ENCODE results near the gene CRYBB1.

DNA sequence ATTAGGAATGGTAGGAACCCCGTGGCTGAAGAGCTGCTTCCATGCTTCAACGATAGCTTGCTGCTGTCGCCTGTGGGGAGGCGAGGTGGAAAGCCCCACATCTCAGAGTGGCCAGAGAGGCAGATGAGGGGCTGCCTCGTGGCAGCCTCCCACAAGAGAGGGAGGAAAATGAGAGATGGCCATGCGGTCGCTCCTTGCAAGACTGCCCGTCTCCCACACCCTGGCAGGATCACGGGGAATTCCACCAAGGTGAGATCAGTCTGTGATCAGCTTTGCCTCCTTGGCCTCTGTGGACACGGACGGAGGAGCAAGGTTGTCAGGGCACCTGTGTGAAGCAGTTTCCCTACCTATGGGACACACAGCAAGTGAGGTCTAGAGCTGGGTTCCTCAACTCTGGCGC lies 7.0 kb upstream of the CRYBB1 start:
- TF ChIP-seq POLR2A (IDR thresholded peaks at IDR 0.05; ENCODE audit: low read length), result no peak
- no peak for TF ChIP-seq GATA1 (IDR thresholded peaks at IDR 0.05; ENCODE audit: low read depth, low read length)

Measured in erythroblast (primary cell).